Stimulated activated CD4-positive, alpha-beta T cell treated with anti-CD3 and anti-CD28 coated beads, Interleukin-12 subunit alpha, Interleukin-12 subunit beta, amount 100 ng/mL, for 4 hours (primary cell): ENCODE measurements around the gene GCSH.
A peak's percentile ranks its signal among the peaks of the same experiment; 100 is the strongest.

Source experiments
- DNase-seq: peaks from one replicate; pipeline ENCODE4 v3.0.0-alpha.2; 2020

Gene GCSH

DNA sequence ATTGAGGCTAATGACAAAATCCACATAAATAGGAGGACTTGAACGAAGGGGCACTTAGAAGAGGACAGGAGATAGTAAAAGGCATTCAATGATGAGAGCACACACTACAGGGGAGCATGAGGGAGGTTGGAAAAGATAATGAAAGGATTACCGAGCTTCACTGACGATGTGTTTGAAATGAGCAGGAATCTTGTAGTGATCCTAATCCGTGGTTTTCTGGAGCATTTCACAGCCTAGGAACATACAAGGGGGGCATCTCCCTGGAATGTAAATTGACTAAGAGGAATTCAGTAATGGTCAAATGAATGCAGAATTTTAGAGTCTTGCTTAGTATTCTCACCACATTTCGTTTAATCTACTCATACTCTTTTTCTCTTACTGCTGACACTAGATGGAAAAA is 55.4 kb downstream of the GCSH start:
- DNase-seq: no peak

DNA sequence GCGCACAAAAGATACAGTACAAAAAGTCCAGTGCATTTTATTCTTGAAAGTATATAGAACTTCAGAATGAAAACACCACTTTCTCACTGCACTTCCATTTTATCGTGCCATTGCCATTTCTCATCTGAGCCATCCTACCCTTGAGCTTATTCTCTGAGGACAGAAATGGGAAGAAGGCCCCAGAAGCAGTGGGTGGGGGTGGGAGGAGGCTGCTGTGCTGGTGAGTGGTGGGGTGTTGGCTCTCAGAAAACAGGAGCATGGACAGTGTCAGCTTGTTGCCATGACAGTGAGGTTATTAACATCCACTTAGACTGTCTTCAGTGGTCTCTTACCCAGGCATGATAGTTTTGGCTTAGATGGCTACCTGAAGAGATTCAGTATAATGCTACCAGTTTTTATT is 56.1 kb downstream of the GCSH start:
- no peak for DNase-seq

DNA sequence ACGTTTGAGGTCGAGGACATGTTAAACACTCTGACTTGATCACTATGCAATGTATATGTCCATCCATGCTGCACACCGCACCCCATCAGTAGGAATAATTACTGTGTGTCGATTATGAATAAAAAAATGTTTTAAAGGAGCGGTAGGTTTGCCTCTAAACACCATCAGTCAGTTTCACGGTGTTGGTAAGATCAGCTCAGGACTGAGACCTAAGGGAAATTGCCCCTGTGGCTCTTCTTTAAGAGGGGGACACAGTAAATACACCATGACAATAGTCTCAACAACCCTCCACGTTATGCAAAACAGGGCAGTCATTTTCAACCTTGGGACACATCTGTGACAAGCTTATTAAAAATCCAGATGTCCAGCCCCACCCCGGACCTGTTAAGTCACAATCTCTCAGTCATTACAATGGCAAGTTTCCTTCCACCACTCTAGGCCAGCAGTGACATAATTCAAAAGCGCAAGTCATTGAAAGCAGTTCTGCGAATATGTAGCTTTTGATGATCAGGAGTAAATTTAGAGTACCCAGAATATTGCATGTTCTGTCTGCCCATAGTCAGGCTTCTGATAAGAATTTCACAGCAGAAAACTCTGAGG is 59.3 kb downstream of the GCSH start:
- no peak for DNase-seq

DNA sequence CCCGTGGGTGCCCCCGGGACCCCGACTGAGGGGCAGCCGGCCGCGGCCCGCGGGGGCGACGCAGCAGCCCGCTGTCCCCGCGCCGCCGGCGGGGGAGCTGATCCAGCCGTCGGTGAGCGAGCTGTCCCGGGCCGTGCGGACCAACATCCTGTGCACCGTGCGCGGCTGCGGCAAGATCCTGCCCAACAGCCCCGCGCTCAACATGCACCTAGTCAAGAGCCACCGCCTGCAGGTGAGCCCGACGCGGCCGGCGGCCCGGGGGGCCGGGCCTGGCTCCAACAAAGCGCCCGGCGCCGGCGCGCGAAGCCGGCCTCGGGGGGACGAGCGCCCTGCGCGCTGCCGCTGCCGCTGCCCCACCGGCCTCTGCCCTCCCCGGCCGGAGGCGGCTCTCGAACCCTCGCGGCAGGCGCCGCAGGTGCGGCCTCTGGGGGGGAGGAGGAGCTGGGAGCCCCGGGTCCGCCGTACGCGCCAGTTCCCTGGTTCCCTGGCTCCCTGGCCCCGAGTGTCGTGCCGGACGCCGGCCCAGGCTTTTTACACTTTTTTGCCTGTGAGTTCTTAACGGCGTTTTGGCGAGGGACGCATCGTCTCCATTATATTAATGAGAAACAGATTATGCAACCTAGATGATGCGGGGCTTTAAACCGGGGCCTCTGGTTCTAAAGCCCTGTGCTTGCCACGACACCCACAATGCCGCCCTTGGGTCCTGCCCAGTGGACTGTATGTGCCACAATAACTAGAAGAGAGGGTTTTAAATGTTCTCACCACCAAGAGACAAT is 60.0 kb downstream of the GCSH start:
- peak; percentile 38 for DNase-seq

DNA sequence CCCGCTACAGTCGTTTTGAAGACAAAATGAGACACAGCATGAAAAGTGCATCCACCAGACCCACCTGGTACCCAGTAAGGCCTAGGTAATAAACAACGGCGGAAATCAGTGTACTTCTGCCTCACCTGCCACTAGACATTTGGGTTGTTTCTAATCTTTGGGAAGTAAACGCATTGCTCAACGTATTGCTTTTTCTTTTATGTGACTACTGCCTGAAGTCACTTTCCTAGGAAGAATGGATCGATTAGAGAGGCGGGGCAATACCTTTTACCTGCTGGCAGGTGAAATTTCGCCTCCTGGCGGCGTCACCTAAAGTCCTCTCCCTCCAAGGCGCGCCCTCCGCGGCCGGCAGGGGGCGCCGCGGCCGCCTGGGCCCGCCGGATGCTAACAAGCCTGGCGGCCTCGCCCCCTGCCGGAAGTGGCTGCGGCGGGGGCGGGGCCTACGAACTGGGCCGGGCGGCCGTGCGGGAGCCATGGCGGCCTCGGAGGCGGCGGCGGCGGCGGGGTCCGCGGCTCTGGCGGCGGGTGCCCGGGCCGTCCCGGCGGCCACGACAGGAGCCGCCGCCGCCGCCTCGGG is 60.7 kb downstream of the GCSH start, which contains the start of gene ATMIN:
Gene ATMIN (plus strand): TSS at position 445 of the 577 bp plus-strand sequence. CDS start 29 bp downstream, at position 474.
- peak; percentile 90 for DNase-seq
